Measurements from ENCODE around the gene GALNT2. TPM values are rescaled to one million over a fixed set of nuclear protein-coding genes. Genes with fewer than 3 reads are reported as not detected.

Gene GALNT2
- total RNA-seq, 1 experiment from 2014 or later: 62.5 TPM

GRCh38 chr1:230179249-230179648 is 112.2 kb downstream of the GALNT2 start:
- Histone ChIP-seq H3K4me1 (replicated peaks) (no peaks in the 10 kb centered on the region), H3K9me3 (replicated peaks) (no peaks in the 10 kb centered on the region), H3K36me3 (peaks cover 6% of the 10 kb centered on the region; the same call in 1 of the 2 replicates), H3K4me3 (no peak overlapping the region), H3K27ac (no peak overlapping the region), H3K27me3 (replicated peaks) (no peaks in the 10 kb centered on the region)
- DNase-seq (ENCODE audit: low read depth in 1 of 2, low spot score in 2 of 2): no peak

GRCh38 chr1:230185076-230186001 is 118.3 kb downstream of the GALNT2 start:
- peaks cover 20% of the 10 kb centered on the region for H3K4me1 ChIP-seq (replicated peaks)
- no peak for DNase-seq (ENCODE audit: low read depth in 1 of 2, low spot score in 2 of 2)
- H3K4me3 ChIP-seq: no peak overlapping the region
- no peaks in the 10 kb centered on the region for H3K27me3 ChIP-seq (replicated peaks)
- H3K27ac ChIP-seq: no peak overlapping the region
- 0 out of 2 replicates have a peak, but pooled peaks cover 3% of the 10 kb centered on the region for H3K36me3 ChIP-seq
- no peaks in the 10 kb centered on the region for H3K9me3 ChIP-seq (replicated peaks)

- Histone ChIP-seq H3K36me3 (0 out of 2 replicates have a peak, but pooled peaks cover 3% of the 10 kb centered on the region), H3K27ac (no peak overlapping the region), H3K4me3 (no peak overlapping the region), H3K9me3 (replicated peaks) (no peaks in the 10 kb centered on the region), H3K4me1 (replicated peaks) (peaks cover 20% of the 10 kb centered on the region), H3K27me3 (replicated peaks) (no peaks in the 10 kb centered on the region)
- DNase-seq (ENCODE audit: low read depth in 1 of 2, low spot score in 2 of 2): peak; percentile 60 to 68
These were observed 119.2 kb downstream of the GALNT2 start for GRCh38 chr1:230186003-230186863.

GRCh38 chr1:230186874-230187273 is 119.8 kb downstream of the GALNT2 start:
- Histone ChIP-seq H3K27me3 (replicated peaks) (no peaks in the 10 kb centered on the region), H3K9me3 (replicated peaks) (no peaks in the 10 kb centered on the region), H3K36me3 (0 out of 2 replicates have a peak, but pooled peaks cover 3% of the 10 kb centered on the region), H3K4me1 (replicated peaks) (peaks cover 20% of the 10 kb centered on the region), H3K4me3 (no peak overlapping the region), H3K27ac (no peak overlapping the region)
- peak in 1 of 2 experiments; percentile 5 for DNase-seq (ENCODE audit: low read depth in 1 of 2, low spot score in 2 of 2)

GRCh38 chr1:230187290-230187689 is 120.3 kb downstream of the GALNT2 start:
- 0 out of 2 replicates have a peak, but pooled peaks cover 6% of the 10 kb centered on the region for H3K36me3 ChIP-seq
- peak in 1 of 2 experiments; percentile 16 for DNase-seq (ENCODE audit: low read depth in 1 of 2, low spot score in 2 of 2)
- H3K27me3 ChIP-seq (replicated peaks): no peaks in the 10 kb centered on the region
- no peaks in the 10 kb centered on the region for H3K9me3 ChIP-seq (replicated peaks)
- peaks cover 20% of the 10 kb centered on the region for H3K4me1 ChIP-seq (replicated peaks)
- no peak overlapping the region for H3K4me3 ChIP-seq
- H3K27ac ChIP-seq: no peak overlapping the region

GRCh38 chr1:230188826-230189225 is 121.8 kb downstream of the GALNT2 start:
- no peak overlapping the region for H3K27ac ChIP-seq
- H3K9me3 ChIP-seq (replicated peaks): no peaks in the 10 kb centered on the region
- DNase-seq (ENCODE audit: low read depth in 1 of 2, low spot score in 2 of 2): no peak
- no peak overlapping the region for H3K4me3 ChIP-seq
- H3K27me3 ChIP-seq (replicated peaks): no peaks in the 10 kb centered on the region
- H3K4me1 ChIP-seq (replicated peaks): peaks cover 20% of the 10 kb centered on the region
- H3K36me3 ChIP-seq: 0 out of 2 replicates have a peak, but pooled peaks cover 7% of the 10 kb centered on the region

- H3K27ac ChIP-seq: no peak overlapping the region
- no peaks in the 10 kb centered on the region for H3K9me3 ChIP-seq (replicated peaks)
- DNase-seq (ENCODE audit: low read depth in 1 of 2, low spot score in 2 of 2): no peak
- H3K4me3 ChIP-seq: no peak overlapping the region
- 0 out of 2 replicates have a peak, but pooled peaks cover 7% of the 10 kb centered on the region for H3K36me3 ChIP-seq
- peaks cover 20% of the 10 kb centered on the region for H3K4me1 ChIP-seq (replicated peaks)
- no peaks in the 10 kb centered on the region for H3K27me3 ChIP-seq (replicated peaks)
These were observed 122.3 kb downstream of the GALNT2 start for GRCh38 chr1:230189341-230189740.

GRCh38 chr1:230189824-230190223 is 122.8 kb downstream of the GALNT2 start:
- Histone ChIP-seq H3K4me1 (replicated peaks) (peaks cover 24% of the 10 kb centered on the region), H3K27me3 (replicated peaks) (no peaks in the 10 kb centered on the region), H3K36me3 (peaks cover 7% of the 10 kb centered on the region; the same call in 1 of the 2 replicates), H3K4me3 (no peak overlapping the region), H3K27ac (no peak overlapping the region), H3K9me3 (replicated peaks) (no peaks in the 10 kb centered on the region)
- no peak for DNase-seq (ENCODE audit: low read depth in 1 of 2, low spot score in 2 of 2)

GRCh38 chr1:230191079-230191804 is 124.2 kb downstream of the GALNT2 start:
- H3K9me3 ChIP-seq (replicated peaks): no peaks in the 10 kb centered on the region
- H3K27me3 ChIP-seq (replicated peaks): no peaks in the 10 kb centered on the region
- H3K27ac ChIP-seq: no peak overlapping the region
- peaks cover 15% of the 10 kb centered on the region for H3K4me1 ChIP-seq (replicated peaks)
- H3K4me3 ChIP-seq: no peak overlapping the region
- no peak for DNase-seq (ENCODE audit: low read depth in 1 of 2, low spot score in 2 of 2)
- peaks cover 7% of the 10 kb centered on the region; the same call in 1 of the 2 replicates for H3K36me3 ChIP-seq

GRCh38 chr1:230191855-230192254 is 124.8 kb downstream of the GALNT2 start:
- peak in 1 of 2 experiments; percentile 12 for DNase-seq (ENCODE audit: low read depth in 1 of 2, low spot score in 2 of 2)
- Histone ChIP-seq H3K4me1 (replicated peaks) (peaks cover 9% of the 10 kb centered on the region), H3K9me3 (replicated peaks) (no peaks in the 10 kb centered on the region), H3K27ac (no peak overlapping the region), H3K27me3 (replicated peaks) (no peaks in the 10 kb centered on the region), H3K36me3 (peaks cover 7% of the 10 kb centered on the region; the same call in 1 of the 2 replicates), H3K4me3 (no peak overlapping the region)

GRCh38 chr1:230194525-230194924 is 127.5 kb downstream of the GALNT2 start:
- Histone ChIP-seq H3K27ac (no peak overlapping the region), H3K9me3 (replicated peaks) (no peaks in the 10 kb centered on the region), H3K27me3 (replicated peaks) (no peaks in the 10 kb centered on the region), H3K4me1 (replicated peaks) (0 out of 2 replicates have a peak, but pooled peaks cover 6% of the 10 kb centered on the region), H3K36me3 (peaks cover 4% of the 10 kb centered on the region; the same call in 1 of the 2 replicates), H3K4me3 (no peak overlapping the region)
- no peak for DNase-seq (ENCODE audit: low read depth in 1 of 2, low spot score in 2 of 2)

- DNase-seq (ENCODE audit: low read depth in 1 of 2, low spot score in 2 of 2): no peak
- Histone ChIP-seq H3K27ac (no peak overlapping the region), H3K4me1 (replicated peaks) (0 out of 2 replicates have a peak, but pooled peaks cover 6% of the 10 kb centered on the region), H3K4me3 (no peak overlapping the region), H3K9me3 (replicated peaks) (no peaks in the 10 kb centered on the region), H3K27me3 (replicated peaks) (no peaks in the 10 kb centered on the region), H3K36me3 (peaks cover 4% of the 10 kb centered on the region; the same call in 1 of the 2 replicates)
These were observed 128.2 kb downstream of the GALNT2 start for GRCh38 chr1:230195199-230195598.

- Histone ChIP-seq H3K4me1 (replicated peaks) (0 out of 2 replicates have a peak, but pooled peaks cover 6% of the 10 kb centered on the region), H3K27me3 (replicated peaks) (no peaks in the 10 kb centered on the region), H3K36me3 (peaks cover 4% of the 10 kb centered on the region; the same call in 1 of the 2 replicates), H3K4me3 (no peak overlapping the region), H3K9me3 (replicated peaks) (no peaks in the 10 kb centered on the region), H3K27ac (no peak overlapping the region)
- DNase-seq (ENCODE audit: low read depth in 1 of 2, low spot score in 2 of 2): no peak
These were observed 129.0 kb downstream of the GALNT2 start for GRCh38 chr1:230196077-230196476.

All from SJSA1 (cell line).